Thyroid gland (tissue), 4 donors: ENCODE data around the gene ANK3. TPM values are rescaled to one million over a fixed set of nuclear protein-coding genes. Genes with fewer than 3 reads are reported as not detected.

Experiments
- DNase-seq, 2 donors: peaks; one replicate each; pipeline ENCODE4 v3.0.0-alpha.2; 2019
- H3K27ac ChIP-seq, 3 donors: fragments of 200-600 bp; sonication (generic); 1 replicate in 2 of 3; 2 replicates in 1 of 3; pipeline ENCODE4 v1.5.1; 2016 to 2019; ENCODE audit warnings: mild to moderate bottlenecking in 1 of 3, moderate library complexity in 1 of 3
- H3K27me3 ChIP-seq: fragments of 200-600 bp; sonication (generic); one replicate; pipeline ENCODE4 v1.5.1; 2019
- H3K36me3 ChIP-seq, 2 donors: fragments of 200-600 bp; sonication (generic); one replicate each; pipeline ENCODE4 v1.5.1; 2016 to 2019
- H3K4me1 ChIP-seq, 2 donors: fragments of 200-600 bp; sonication (generic); one replicate each; pipeline ENCODE4 v1.5.1; 2017 to 2019
- H3K4me3 ChIP-seq, 3 donors: fragments of 200-600 bp; sonication (generic); replicated peaks in 1 of 3; 1 replicate in 2 of 3; 2 replicates in 1 of 3; pipeline ENCODE4 v1.5.1; 2016; ENCODE audit warnings: mild to moderate bottlenecking in 1 of 3
- H3K9me3 ChIP-seq: fragments of 200-600 bp; sonication (generic); one replicate; pipeline ENCODE4 v1.5.1; 2017
- POLR2A ChIP-seq, 2 donors: fragments of 450-650 bp; IDR thresholded peaks; one replicate each; pipeline ENCODE4 v1.6.1; 2017; ENCODE audit warnings: antibody characterized with exemption in 2 of 2, mild to moderate bottlenecking in 2 of 2, moderate library complexity in 1 of 2
- WGBS, 2 donors: methylation state at CpG; one replicate each; pipeline ENCODE4 v1.1.5; 2017; 5-methylcytosine and 5-hydroxymethylcytosine counted together
- intact Hi-C: fragments of 100-400 bp; cut with DNase I; formaldehyde crosslinking; loops from one replicate; pipeline ENCODE4 v1.15.1; 2023
- total RNA-seq, 4 donors: library from RNA; depleted of rRNA; stranded (reverse); fragments of >200 nt; gene quantifications; one replicate each; pipeline ENCODE4 v1.2.3, GENCODE V29; 2016
- TF ChIP-seq, protein P1 (sequence below), 6 experiments: fragments of 200-600 bp in 3 of 6; fragments of 450-650 bp in 3 of 6; sonication (generic) in 3 of 6; IDR thresholded peaks; one replicate each; pipeline ENCODE4 v1.5.1; 2016 to 2019; ENCODE audit warnings: antibody characterized with exemption in 6 of 6, mild to moderate bottlenecking in 2 of 6, inconsistent platforms in 1 of 6, moderate library complexity in 1 of 6

ANK3 gene
- total RNA-seq, 4 donors from 2014 or later, result 56.6 to 118 (median 115) TPM

DNA sequence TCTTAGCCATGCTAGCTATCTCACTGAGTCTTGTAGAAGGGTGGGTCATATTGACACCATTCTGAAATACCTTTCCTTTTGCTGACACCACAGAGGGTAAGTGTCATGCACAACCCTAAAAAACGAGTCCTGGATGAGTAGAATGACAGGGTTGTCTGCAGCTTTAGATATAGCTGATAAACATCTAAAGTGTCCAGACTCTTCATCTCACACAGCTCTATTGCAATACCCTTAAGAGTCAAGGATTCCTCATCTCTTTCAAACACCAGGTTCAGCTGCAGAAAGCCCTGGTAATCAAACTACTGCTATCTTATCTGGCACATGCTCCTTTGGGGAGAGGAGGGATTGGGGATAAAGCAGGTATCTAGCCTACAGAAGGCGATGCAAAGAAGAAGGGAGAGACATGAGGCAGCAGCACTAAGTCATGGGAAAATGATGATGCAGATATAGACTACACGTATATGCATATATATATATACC lies 127.0 kb downstream of the ANK3 start:
- no peaks in the 10 kb centered on the region for H3K27me3 ChIP-seq
- DNase-seq, result no peak
- intact Hi-C loops, result no loop called here
- no peak overlapping the region for H3K27ac ChIP-seq
- peaks cover 0 to 3% of the 10 kb centered on the region in 2 donors for H3K36me3 ChIP-seq
- H3K9me3 ChIP-seq, result no peaks in the 10 kb centered on the region
- WGBS, 2 donors, result 85 to 86% methylated on average over 3 of the region's 3 CpGs
- peaks cover 0 to 4% of the 10 kb centered on the region in 2 donors for H3K4me1 ChIP-seq
- H3K4me3 ChIP-seq, result no peak overlapping the region
- TF ChIP-seq, protein P1, sequence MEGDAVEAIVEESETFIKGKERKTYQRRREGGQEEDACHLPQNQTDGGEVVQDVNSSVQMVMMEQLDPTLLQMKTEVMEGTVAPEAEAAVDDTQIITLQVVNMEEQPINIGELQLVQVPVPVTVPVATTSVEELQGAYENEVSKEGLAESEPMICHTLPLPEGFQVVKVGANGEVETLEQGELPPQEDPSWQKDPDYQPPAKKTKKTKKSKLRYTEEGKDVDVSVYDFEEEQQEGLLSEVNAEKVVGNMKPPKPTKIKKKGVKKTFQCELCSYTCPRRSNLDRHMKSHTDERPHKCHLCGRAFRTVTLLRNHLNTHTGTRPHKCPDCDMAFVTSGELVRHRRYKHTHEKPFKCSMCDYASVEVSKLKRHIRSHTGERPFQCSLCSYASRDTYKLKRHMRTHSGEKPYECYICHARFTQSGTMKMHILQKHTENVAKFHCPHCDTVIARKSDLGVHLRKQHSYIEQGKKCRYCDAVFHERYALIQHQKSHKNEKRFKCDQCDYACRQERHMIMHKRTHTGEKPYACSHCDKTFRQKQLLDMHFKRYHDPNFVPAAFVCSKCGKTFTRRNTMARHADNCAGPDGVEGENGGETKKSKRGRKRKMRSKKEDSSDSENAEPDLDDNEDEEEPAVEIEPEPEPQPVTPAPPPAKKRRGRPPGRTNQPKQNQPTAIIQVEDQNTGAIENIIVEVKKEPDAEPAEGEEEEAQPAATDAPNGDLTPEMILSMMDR (IDR thresholded peaks at IDR 0.05), result no peak
- TF ChIP-seq POLR2A (IDR thresholded peaks at IDR 0.05), result no peak

DNA sequence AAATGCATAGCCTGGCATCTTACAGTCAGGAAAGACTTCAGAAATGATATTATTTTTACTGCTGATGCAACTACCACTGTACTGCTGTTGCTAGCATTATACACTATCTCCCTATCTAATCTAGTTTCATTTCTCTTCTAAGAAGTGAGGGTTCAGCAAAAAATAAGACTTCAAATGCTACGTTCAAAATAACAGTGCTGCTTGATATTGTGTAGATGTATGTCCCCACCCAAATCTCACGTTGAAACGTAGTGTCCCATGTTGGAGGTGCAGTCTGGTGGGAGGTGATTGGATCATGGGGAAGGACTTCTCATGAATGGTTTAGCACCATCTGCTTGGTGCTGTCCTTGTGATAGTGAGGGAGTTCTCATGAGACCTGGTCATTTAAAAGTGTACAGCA lies 129.4 kb downstream of the ANK3 start:
- Histone ChIP-seq H3K36me3 (peaks cover 0 to 3% of the 10 kb centered on the region in 2 donors), H3K4me1 (no peaks in the 10 kb centered on the region), H3K4me3 (no peak overlapping the region), H3K27me3 (no peaks in the 10 kb centered on the region), H3K9me3 (no peaks in the 10 kb centered on the region), H3K27ac (no peak overlapping the region)
- TF ChIP-seq POLR2A (IDR thresholded peaks at IDR 0.05), result no peak
- TF ChIP-seq, protein P1 (IDR thresholded peaks at IDR 0.05), result no peak
- WGBS, 2 donors, result 84 to 93% methylated on average over 3 of the region's 3 CpGs
- DNase-seq, result no peak
- intact Hi-C loops, result no loop called here

DNA sequence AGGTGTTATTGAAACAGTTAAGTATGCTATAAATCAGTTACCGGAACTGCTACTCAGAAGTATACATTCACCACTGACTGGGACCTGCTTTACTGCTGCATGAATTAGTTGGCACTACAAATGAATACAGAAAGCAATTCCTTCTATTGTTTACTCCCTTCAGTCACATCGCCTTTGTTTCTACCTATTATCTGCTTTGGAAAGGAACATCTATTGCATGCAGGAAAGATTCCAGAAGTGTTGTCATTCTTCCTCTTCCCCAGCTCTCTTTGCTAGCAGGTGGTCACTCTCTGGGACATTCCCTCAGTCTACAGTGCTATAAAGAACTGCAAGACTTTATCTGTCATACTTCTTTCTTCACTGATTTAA lies 131.3 kb downstream of the ANK3 start:
- no peak overlapping the region for H3K27ac ChIP-seq
- intact Hi-C loops, result no loop called here
- no peak for TF ChIP-seq POLR2A (IDR thresholded peaks at IDR 0.05)
- TF ChIP-seq, protein P1 (IDR thresholded peaks at IDR 0.05), result no peak
- no peak for DNase-seq
- H3K4me1 ChIP-seq, result no peaks in the 10 kb centered on the region
- 77 to 83% methylated on average over 2 of the region's 2 CpGs for WGBS, 2 donors
- H3K36me3 ChIP-seq, result peaks cover 0 to 3% of the 10 kb centered on the region in 2 donors
- H3K9me3 ChIP-seq, result no peaks in the 10 kb centered on the region
- H3K27me3 ChIP-seq, result no peaks in the 10 kb centered on the region
- no peak overlapping the region for H3K4me3 ChIP-seq

DNA sequence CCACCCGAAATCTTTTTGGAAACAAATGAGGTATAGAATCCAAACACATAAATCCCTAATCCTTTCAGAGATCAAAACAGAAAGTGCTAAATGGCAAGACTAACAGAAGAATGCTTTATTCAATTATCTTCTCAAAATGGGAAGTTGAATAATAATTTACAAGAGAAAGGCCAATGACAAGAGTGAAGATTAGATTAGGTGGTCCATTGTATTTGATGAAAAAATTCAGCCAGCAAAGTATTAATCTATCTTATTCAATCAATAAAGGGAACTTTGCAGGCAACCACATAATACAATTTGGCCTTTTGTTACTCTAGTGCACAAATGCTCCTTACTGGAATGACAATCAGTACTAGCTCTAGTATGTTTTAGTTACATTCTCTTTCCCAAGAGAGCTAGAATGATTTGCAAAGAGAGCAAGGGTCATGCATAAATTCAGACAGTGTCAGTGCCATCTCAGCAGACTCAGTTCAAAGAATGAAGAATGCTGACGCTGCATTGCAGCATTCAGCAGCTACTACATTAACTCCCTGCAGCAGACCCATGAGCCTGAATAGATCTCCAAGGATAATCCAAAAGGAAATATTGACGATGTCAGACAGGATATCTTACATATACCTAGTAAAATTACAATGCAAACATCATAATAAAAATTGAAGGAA lies 131.8 kb downstream of the ANK3 start:
- no peak for TF ChIP-seq POLR2A (IDR thresholded peaks at IDR 0.05)
- TF ChIP-seq, protein P1 (IDR thresholded peaks at IDR 0.05), result no peak
- H3K4me1 ChIP-seq, result no peaks in the 10 kb centered on the region
- H3K4me3 ChIP-seq, result no peak overlapping the region
- H3K27me3 ChIP-seq, result no peaks in the 10 kb centered on the region
- 82 to 88% methylated on average over 3 of the region's 3 CpGs for WGBS, 2 donors
- DNase-seq, result no peak
- no peaks in the 10 kb centered on the region for H3K36me3 ChIP-seq
- intact Hi-C loops, result no loop called here
- no peak overlapping the region for H3K27ac ChIP-seq
- H3K9me3 ChIP-seq, result no peaks in the 10 kb centered on the region

DNA sequence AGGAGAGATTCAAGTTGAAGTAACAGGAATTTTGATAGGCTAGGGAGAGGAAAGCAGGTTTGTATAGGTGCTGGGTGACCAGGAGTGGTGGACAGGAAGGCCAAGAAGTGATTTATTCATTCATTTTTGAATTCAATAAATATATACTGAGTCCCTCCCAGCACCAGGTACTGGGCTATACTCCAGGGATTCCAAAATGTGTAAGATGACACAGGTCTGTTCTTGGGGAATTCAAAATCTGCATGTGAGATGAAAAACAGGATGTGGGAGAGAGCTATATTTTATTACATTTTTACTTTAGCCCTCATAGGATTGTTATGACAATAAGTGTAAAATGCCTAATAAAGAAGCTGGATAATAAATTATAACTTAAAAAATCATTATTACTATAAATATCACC lies 134.9 kb downstream of the ANK3 start:
- Histone ChIP-seq H3K27me3 (no peaks in the 10 kb centered on the region), H3K4me1 (no peaks in the 10 kb centered on the region), H3K4me3 (no peak overlapping the region), H3K36me3 (no peaks in the 10 kb centered on the region), H3K27ac (no peak overlapping the region), H3K9me3 (no peaks in the 10 kb centered on the region)
- no peak for DNase-seq
- intact Hi-C loops, result no loop called here
- TF ChIP-seq, protein P1 (IDR thresholded peaks at IDR 0.05), result no peak
- TF ChIP-seq POLR2A (IDR thresholded peaks at IDR 0.05), result no peak
